ENCODE results near the gene SCN2A.

SCN2A gene

DNA sequence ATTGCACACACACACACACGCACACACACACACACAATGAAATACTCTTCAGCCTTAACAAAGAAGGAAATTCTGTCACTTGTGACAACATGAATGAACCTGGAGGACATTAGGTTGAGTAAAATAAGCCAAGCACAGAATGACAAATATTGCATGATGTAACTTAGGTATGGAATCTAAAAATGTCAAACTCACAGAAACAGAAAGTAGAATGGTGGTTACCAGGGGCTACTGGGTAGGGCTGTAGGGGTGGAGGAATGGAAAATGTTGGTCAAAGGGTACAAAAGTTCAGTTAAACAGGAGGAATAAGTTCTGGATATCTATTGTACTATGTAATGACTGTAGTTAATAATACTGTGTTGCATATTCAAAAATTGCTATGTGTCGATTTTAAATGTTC lies 29.5 kb downstream of the SCN2A start:
- no peak overlapping the region for H3K4me3 Mint-ChIP-seq
- H3K4me1 Mint-ChIP-seq: no peaks in the 10 kb centered on the region
- no peak overlapping the region for H3K27ac Mint-ChIP-seq
- H3K36me3 Mint-ChIP-seq (ENCODE audit: low read depth): no peaks in the 10 kb centered on the region
- TF ChIP-seq, protein P1, sequence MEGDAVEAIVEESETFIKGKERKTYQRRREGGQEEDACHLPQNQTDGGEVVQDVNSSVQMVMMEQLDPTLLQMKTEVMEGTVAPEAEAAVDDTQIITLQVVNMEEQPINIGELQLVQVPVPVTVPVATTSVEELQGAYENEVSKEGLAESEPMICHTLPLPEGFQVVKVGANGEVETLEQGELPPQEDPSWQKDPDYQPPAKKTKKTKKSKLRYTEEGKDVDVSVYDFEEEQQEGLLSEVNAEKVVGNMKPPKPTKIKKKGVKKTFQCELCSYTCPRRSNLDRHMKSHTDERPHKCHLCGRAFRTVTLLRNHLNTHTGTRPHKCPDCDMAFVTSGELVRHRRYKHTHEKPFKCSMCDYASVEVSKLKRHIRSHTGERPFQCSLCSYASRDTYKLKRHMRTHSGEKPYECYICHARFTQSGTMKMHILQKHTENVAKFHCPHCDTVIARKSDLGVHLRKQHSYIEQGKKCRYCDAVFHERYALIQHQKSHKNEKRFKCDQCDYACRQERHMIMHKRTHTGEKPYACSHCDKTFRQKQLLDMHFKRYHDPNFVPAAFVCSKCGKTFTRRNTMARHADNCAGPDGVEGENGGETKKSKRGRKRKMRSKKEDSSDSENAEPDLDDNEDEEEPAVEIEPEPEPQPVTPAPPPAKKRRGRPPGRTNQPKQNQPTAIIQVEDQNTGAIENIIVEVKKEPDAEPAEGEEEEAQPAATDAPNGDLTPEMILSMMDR (IDR thresholded peaks at IDR 0.05): no peak
- peaks cover 7% of the 10 kb centered on the region for H3K27me3 Mint-ChIP-seq (ENCODE audit: low read depth, poor library complexity)
- no peak for DNase-seq
- H3K9me3 Mint-ChIP-seq: no peaks in the 10 kb centered on the region

DNA sequence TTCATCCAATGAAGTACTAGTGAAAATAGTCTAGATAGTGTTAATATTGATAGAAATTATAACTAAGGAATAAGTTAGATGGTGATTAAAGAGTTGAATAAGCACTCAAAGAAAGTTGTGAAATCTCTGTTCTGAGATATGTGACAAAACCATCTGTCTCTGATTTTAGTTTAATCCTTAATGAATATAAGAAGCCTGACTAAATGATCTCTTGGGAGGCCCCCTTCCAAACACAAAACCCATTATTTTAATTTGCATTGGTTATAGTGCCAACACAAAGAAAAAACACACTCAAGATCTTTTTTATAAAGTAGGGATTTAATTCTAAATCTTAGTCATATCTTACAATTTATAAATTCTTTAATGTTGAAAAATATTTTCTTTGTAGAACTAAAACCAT lies 34.0 kb downstream of the SCN2A start:
- Mint-ChIP-seq H3K27ac (no peak overlapping the region), H3K36me3 (ENCODE audit: low read depth) (no peaks in the 10 kb centered on the region), H3K27me3 (ENCODE audit: low read depth, poor library complexity) (peaks cover 7% of the 10 kb centered on the region), H3K4me3 (no peak overlapping the region), H3K4me1 (no peaks in the 10 kb centered on the region), H3K9me3 (no peaks in the 10 kb centered on the region)
- TF ChIP-seq, protein P1 (IDR thresholded peaks at IDR 0.05): no peak
- no peak for DNase-seq

DNA sequence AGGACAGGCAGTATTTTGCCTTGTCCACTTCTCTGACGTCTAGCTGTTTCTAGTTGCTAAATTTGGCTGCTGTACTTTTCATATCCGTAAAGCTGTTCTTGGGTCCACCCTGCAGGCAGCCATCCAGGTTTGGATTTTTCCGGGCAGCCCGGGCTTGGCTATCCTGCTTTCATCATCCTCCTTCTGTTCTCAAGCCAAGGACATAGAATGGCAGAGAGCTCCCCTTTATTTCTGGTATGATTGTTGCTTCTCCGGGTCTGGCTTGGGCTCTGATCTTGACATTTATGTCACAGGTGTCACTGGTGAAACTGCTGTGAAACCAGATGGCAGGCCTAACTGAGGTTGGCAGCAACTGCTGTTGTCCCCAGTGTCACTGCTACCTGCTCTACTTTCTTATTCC lies 35.5 kb downstream of the SCN2A start:
- DNase-seq: no peak
- Mint-ChIP-seq H3K4me1 (no peaks in the 10 kb centered on the region), H3K27me3 (ENCODE audit: low read depth, poor library complexity) (peaks cover 6% of the 10 kb centered on the region), H3K27ac (no peak overlapping the region), H3K9me3 (no peaks in the 10 kb centered on the region), H3K36me3 (ENCODE audit: low read depth) (no peaks in the 10 kb centered on the region), H3K4me3 (no peak overlapping the region)
- TF ChIP-seq, protein P1 (IDR thresholded peaks at IDR 0.05): no peak

DNA sequence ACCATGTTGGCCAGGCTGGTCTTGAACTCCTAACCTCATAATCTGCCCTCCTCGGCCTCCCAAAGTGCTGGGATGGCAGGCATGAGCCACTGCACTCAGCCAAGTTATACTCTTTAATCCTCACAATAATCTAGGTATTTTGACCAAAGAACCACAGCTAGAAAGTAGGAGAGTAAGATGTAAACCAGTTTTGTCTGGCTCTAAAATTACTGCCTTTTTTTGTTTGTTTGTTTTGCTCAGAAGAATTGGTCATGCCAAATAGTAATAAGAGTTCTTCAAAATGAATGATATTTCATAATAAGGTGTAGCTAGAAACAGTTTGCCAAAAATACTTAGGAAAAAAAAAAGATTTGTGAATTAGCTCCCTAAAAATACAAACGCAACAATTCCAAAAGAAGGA lies 36.7 kb downstream of the SCN2A start:
- Mint-ChIP-seq H3K27me3 (ENCODE audit: low read depth, poor library complexity) (peaks cover 3% of the 10 kb centered on the region), H3K4me1 (no peaks in the 10 kb centered on the region), H3K27ac (no peak overlapping the region), H3K36me3 (ENCODE audit: low read depth) (no peaks in the 10 kb centered on the region), H3K9me3 (no peaks in the 10 kb centered on the region), H3K4me3 (no peak overlapping the region)
- no peak for DNase-seq
- TF ChIP-seq, protein P1 (IDR thresholded peaks at IDR 0.05): no peak

DNA sequence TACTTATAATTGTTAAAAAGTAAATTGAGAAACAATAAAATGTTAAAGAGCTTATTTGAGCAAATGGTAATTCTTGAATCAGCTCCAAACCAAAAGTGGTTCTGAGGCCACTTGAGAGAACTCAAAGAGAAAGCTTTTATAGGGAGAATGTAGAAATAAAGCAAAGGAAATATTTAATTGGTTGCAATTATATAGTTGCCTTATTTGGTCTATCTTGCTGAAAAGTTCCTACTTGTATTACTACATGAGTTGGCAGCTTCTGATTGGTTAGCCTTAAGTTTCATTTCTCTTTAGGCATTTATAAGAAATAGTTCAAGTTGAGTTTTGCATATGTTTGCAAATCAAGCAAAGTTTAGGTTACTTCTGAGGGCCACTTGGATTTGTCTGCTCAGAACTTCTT lies 38.1 kb downstream of the SCN2A start:
- TF ChIP-seq, protein P1 (IDR thresholded peaks at IDR 0.05): no peak
- no peaks in the 10 kb centered on the region for H3K4me1 Mint-ChIP-seq
- H3K9me3 Mint-ChIP-seq: no peaks in the 10 kb centered on the region
- no peak for DNase-seq
- no peak overlapping the region for H3K27ac Mint-ChIP-seq
- H3K27me3 Mint-ChIP-seq (ENCODE audit: low read depth, poor library complexity): peaks cover 3% of the 10 kb centered on the region
- no peaks in the 10 kb centered on the region for H3K36me3 Mint-ChIP-seq (ENCODE audit: low read depth)
- no peak overlapping the region for H3K4me3 Mint-ChIP-seq

DNA sequence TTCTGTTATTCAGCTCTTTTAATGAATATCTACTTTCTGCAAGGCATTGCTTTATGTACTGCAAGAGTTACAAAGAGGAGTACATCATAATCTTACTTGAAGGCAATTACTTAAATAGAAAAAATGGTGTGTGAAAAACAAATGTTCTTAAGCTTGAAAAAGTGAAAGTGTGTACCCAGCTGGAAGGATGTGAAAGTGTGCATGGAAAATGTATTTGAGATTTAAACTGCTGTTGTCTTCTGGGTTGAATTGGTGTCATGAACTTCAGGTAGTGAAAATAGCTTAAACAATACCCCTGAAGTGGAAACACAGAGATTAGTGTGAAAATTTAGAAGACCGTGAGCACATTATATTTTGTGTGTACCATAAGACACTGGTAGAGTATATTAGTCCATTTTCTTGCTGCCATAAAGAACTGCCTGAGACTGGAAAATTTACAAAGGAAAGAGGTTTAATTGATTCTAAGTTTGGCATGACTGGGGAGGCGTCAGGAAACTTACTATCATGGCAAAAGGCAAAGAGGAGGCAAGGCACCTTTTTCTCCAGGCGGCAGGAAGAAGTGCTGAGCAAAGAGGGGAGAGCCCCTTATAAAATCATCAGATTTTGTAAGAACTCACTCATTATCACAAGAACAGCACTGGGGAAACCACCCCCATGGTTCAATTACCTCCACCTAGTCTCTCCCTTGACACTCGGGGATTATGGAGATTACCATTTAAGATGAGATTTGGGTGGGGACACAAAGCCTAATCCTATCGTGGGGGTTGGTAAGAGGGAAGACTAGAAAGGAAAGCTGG lies 38.8 kb downstream of the SCN2A start:
- Mint-ChIP-seq H3K4me3 (no peak overlapping the region), H3K9me3 (no peaks in the 10 kb centered on the region), H3K27ac (no peak overlapping the region), H3K4me1 (no peaks in the 10 kb centered on the region), H3K27me3 (ENCODE audit: low read depth, poor library complexity) (peaks cover 3% of the 10 kb centered on the region), H3K36me3 (ENCODE audit: low read depth) (no peaks in the 10 kb centered on the region)
- TF ChIP-seq, protein P1 (IDR thresholded peaks at IDR 0.05): no peak
- no peak for DNase-seq

All from nephron progenitor cell (in vitro differentiated cells).